ENCODE results near the gene FGGY.

DNA sequence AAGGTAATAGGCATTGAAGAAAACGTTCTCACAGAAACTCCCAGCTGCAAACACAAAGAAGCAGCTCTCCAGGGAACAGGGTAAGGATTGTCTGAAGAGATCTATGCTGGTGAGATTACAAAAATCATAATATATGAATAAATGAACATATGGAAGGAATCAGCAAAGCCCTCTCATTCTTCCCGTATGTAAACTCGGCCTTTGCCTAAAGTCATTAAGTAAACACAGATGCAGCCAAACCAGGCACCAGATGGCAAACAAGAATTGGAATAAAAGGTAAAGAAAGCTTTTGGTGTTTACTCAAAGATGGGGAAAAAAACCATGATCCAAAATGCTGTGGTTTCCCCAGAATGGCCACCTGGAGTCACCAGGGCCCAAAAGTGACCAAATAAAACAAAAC, 441.3 kb downstream of the FGGY start:
- TF ChIP-seq ZNF350 (tag by site-specific recombination; IDR thresholded peaks at IDR 0.05): no peak
- TF ChIP-seq TCF7L2 (IDR thresholded peaks at IDR 0.05; ENCODE audit: borderline replicate concordance, low read depth, low read length): no peak
- no peak for TF ChIP-seq ZNF114 (tag by site-specific recombination; IDR thresholded peaks at IDR 0.05)
- no peak for TF ChIP-seq YY1 (tag by site-specific recombination; IDR thresholded peaks at IDR 0.05)
- no peak for TF ChIP-seq ZBTB1 (tag by site-specific recombination; IDR thresholded peaks at IDR 0.05)
- TF ChIP-seq, protein P1, sequence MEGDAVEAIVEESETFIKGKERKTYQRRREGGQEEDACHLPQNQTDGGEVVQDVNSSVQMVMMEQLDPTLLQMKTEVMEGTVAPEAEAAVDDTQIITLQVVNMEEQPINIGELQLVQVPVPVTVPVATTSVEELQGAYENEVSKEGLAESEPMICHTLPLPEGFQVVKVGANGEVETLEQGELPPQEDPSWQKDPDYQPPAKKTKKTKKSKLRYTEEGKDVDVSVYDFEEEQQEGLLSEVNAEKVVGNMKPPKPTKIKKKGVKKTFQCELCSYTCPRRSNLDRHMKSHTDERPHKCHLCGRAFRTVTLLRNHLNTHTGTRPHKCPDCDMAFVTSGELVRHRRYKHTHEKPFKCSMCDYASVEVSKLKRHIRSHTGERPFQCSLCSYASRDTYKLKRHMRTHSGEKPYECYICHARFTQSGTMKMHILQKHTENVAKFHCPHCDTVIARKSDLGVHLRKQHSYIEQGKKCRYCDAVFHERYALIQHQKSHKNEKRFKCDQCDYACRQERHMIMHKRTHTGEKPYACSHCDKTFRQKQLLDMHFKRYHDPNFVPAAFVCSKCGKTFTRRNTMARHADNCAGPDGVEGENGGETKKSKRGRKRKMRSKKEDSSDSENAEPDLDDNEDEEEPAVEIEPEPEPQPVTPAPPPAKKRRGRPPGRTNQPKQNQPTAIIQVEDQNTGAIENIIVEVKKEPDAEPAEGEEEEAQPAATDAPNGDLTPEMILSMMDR (tag by site-specific recombination; IDR thresholded peaks at IDR 0.05): no peak
- TF ChIP-seq ZFP37 (tag by site-specific recombination; IDR thresholded peaks at IDR 0.05): no peak
- TF ChIP-seq ZNF274 (IDR thresholded peaks at IDR 0.05; ENCODE audit: low read length): no peak
- TF ChIP-seq ZNF274 (tag by site-specific recombination; IDR thresholded peaks at IDR 0.05; ENCODE audit: borderline replicate concordance): no peak
- TF ChIP-seq KLF10 (tag by site-specific recombination; IDR thresholded peaks at IDR 0.05): no peak
- no peak for TF ChIP-seq GFI1B (tag by site-specific recombination; IDR thresholded peaks at IDR 0.05)
- no peak for TF ChIP-seq PRDM1 (tag by site-specific recombination; IDR thresholded peaks at IDR 0.05)

All from HEK293 (cell line).